Parathyroid adenoma (tissue), 2 donors: ENCODE data around the gene NDUFS1.
"Not testable (repeated sequence)": the region's sequence is repeated elsewhere in the genome, so short reads cannot be mapped to it uniquely, and the experiment has no call there.

Experiments used
- H2AFZ ChIP-seq: fragments of 300-600 bp; sonication (generic); one replicate; pipeline ENCODE4 v1.7.0; 2017; ENCODE audit warnings: antibody characterized with exemption, mild to moderate bottlenecking
- H3K27ac ChIP-seq: fragments of 300-600 bp; sonication (generic); one replicate; pipeline ENCODE4 v1.7.0; 2017
- H3K27me3 ChIP-seq: fragments of 300-600 bp; sonication (generic); one replicate; pipeline ENCODE4 v1.7.0; 2017; ENCODE audit warnings: low read length; ENCODE audit not compliant: control insufficient read depth, insufficient read depth
- H3K36me3 ChIP-seq: fragments of 300-600 bp; sonication (generic); one replicate; pipeline ENCODE4 v1.7.0; 2017; ENCODE audit warnings: low read length; ENCODE audit not compliant: control insufficient read depth, insufficient read depth
- H3K4me1 ChIP-seq: fragments of 300-600 bp; sonication (generic); one replicate; pipeline ENCODE4 v1.7.0; 2017; ENCODE audit warnings: control low read depth
- H3K4me2 ChIP-seq: fragments of 300-600 bp; sonication (generic); one replicate; pipeline ENCODE4 v1.7.0; 2017; ENCODE audit warnings: low read length
- H3K4me3 ChIP-seq: fragments of 300-600 bp; sonication (generic); one replicate; pipeline ENCODE4 v1.7.0; 2017; ENCODE audit warnings: low read depth, low read length
- H3K79me2 ChIP-seq: fragments of 300-600 bp; sonication (generic); one replicate; pipeline ENCODE4 v1.7.0; 2017; ENCODE audit warnings: control low read depth
- H3K9ac ChIP-seq: fragments of 300-600 bp; sonication (generic); one replicate; pipeline ENCODE4 v1.7.0; 2017; ENCODE audit warnings: mild to moderate bottlenecking
- H3K9me3 ChIP-seq: fragments of 300-600 bp; sonication (generic); one replicate; pipeline ENCODE4 v1.7.0; 2017; ENCODE audit warnings: low read length; ENCODE audit not compliant: control insufficient read depth
- TF ChIP-seq, protein P1 (sequence below): fragments of 300-600 bp; sonication (generic); IDR thresholded peaks from one replicate; pipeline ENCODE4 v1.7.0; 2017; ENCODE audit warnings: antibody characterized with exemption, mild to moderate bottlenecking
- donor health status: primary hyperparathyroidism.

The NDUFS1 gene

DNA sequence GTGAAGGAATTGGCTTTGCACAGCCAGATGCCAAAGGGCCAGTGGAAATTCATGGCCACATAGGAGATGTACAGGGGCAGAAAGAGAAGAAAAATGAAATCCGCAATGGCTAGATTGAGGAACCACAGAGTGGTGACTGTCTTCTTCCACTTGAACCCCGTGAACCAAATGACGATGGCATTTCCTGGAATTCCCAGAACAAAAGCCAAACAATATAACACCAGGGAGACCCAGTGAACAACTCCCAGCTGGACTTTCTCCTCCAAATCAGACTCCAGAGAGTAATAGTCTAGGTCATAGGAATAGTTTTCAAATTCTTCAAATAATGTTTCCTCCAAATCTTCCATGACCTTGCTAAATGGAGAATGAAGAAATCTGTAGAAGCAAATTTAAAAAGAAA, 17.7 kb upstream of the NDUFS1 start:
- no peaks in the 10 kb centered on the region for H3K27me3 ChIP-seq
- no peaks in the 10 kb centered on the region for H3K9me3 ChIP-seq
- TF ChIP-seq, protein P1, sequence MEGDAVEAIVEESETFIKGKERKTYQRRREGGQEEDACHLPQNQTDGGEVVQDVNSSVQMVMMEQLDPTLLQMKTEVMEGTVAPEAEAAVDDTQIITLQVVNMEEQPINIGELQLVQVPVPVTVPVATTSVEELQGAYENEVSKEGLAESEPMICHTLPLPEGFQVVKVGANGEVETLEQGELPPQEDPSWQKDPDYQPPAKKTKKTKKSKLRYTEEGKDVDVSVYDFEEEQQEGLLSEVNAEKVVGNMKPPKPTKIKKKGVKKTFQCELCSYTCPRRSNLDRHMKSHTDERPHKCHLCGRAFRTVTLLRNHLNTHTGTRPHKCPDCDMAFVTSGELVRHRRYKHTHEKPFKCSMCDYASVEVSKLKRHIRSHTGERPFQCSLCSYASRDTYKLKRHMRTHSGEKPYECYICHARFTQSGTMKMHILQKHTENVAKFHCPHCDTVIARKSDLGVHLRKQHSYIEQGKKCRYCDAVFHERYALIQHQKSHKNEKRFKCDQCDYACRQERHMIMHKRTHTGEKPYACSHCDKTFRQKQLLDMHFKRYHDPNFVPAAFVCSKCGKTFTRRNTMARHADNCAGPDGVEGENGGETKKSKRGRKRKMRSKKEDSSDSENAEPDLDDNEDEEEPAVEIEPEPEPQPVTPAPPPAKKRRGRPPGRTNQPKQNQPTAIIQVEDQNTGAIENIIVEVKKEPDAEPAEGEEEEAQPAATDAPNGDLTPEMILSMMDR, result no peak
- no peak overlapping the region for H2AFZ ChIP-seq
- no peak overlapping the region for H3K9ac ChIP-seq
- H3K27ac ChIP-seq, result no peak overlapping the region
- no peaks in the 10 kb centered on the region for H3K36me3 ChIP-seq
- H3K4me1 ChIP-seq, result no peaks in the 10 kb centered on the region
- H3K4me3 ChIP-seq, result no peak overlapping the region
- H3K79me2 ChIP-seq, result no peaks in the 10 kb centered on the region
- H3K4me2 ChIP-seq, result no peak overlapping the region

GRCh38 chr2:206176121-206176520, 16.9 kb upstream of the NDUFS1 start:
- H3K9ac ChIP-seq, result no peak overlapping the region
- TF ChIP-seq, protein P1, result no peak
- no peaks in the 10 kb centered on the region for H3K9me3 ChIP-seq
- H3K79me2 ChIP-seq, result no peaks in the 10 kb centered on the region
- no peaks in the 10 kb centered on the region for H3K36me3 ChIP-seq
- no peaks in the 10 kb centered on the region for H3K27me3 ChIP-seq
- H2AFZ ChIP-seq, result no peak overlapping the region
- no peak overlapping the region for H3K27ac ChIP-seq
- no peak overlapping the region for H3K4me3 ChIP-seq
- no peaks in the 10 kb centered on the region for H3K4me1 ChIP-seq
- no peak overlapping the region for H3K4me2 ChIP-seq

GRCh38 chr2:206173147-206173546, 13.9 kb upstream of the NDUFS1 start:
- Histone ChIP-seq H3K9me3 (no peaks in the 10 kb centered on the region), H3K4me1 (no peaks in the 10 kb centered on the region), H3K4me2 (no peak overlapping the region), H3K9ac (no peak overlapping the region), H3K27ac (no peak overlapping the region), H2AFZ (no peak overlapping the region), H3K4me3 (no peak overlapping the region), H3K79me2 (no peaks in the 10 kb centered on the region), H3K27me3 (no peaks in the 10 kb centered on the region), H3K36me3 (no peaks in the 10 kb centered on the region)
- TF ChIP-seq, protein P1, result no peak

DNA sequence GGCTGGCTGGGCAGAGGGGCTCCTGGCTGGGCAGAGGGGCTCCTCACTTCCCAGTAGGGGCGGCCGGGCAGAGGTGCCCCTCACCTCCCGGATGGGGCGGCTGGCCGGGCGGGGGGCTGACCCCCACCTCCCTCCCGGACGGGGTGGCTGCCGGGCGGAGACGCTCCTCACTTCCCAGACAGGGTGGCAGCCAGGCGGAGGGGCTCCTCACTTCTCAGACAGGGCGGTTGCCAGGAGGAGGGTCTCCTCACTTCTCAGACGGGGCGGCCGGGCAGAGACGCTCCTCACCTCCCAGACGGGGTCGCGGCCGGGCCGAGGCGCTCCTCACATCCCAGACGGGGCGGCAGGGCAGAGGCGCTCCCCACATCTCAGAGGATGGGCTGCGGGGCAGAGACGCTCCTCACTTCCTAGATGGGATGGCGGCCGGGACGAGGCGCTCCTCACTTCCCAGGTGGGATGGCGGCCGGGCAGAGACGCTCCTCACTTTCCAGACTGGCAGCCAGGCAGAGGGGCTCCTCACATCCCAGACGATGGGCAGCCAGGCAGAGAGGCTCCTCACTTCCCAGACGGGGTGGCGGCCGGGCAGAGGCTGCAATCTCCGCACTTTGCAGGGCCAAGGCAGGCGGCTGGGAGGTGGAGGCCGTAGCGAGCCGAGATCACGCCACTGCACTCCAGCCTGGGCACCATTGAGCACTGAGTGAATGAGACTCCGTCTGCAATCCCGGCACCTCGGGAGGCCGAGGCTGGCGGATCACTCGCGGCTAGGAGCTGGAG, 12.6 kb upstream of the NDUFS1 start:
- not testable (repeated sequence) for H3K27me3 ChIP-seq, H3K4me1 ChIP-seq, H3K4me2 ChIP-seq, H3K9me3 ChIP-seq, H3K27ac ChIP-seq, H3K79me2 ChIP-seq, H2AFZ ChIP-seq, H3K4me3 ChIP-seq, H3K9ac ChIP-seq, H3K36me3 ChIP-seq

DNA sequence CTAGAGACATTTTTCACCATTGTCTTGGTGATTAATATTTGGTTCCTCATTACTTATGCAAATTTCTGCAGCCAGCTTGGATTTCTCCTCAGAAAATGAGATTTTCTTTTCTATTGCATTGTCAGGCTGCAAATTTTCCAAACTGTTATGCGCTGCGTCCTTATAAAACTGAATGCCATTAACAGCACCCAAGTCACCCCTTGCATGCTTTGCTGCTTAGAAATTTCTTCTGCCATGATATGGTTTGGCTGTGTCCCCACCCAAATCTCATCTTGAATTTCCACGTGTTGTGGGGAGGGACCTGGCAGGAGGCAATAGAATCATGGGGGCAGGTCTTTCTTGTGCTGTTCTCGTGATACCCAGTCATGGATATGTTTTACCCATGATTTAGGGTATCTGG, 9.0 kb upstream of the NDUFS1 start:
- H3K79me2 ChIP-seq, H3K4me3 ChIP-seq, H3K9me3 ChIP-seq, H3K27me3 ChIP-seq, H3K27ac ChIP-seq, H3K9ac ChIP-seq, H3K4me1 ChIP-seq, H3K36me3 ChIP-seq, H3K4me2 ChIP-seq, H2AFZ ChIP-seq: not testable (repeated sequence)
